Lung (tissue), 12 donors: ENCODE results near the gene TRPM3. TPM values are rescaled to one million over a fixed set of nuclear protein-coding genes. Genes with fewer than 3 reads are reported as not detected.
A peak's percentile ranks its signal among the peaks of the same experiment; 100 is the strongest.

Experiments used
- ATAC-seq: fragments of 200-7000 bp; cut with Tn5 transposase; one replicate; pipeline ENCODE4 v1.9.1; 2020; ENCODE audit warnings: moderate number of reproducible peaks; ENCODE audit not compliant: insufficient read depth, low FRiP score
- DNase-seq, 3 donors: peaks; one replicate each; pipeline ENCODE4 v3.0.0-alpha.2; 2013 to 2017
- H3K27ac ChIP-seq, 2 donors: one replicate each; pipeline ENCODE4 v1.5.1; 2013; ENCODE audit warnings: mild to moderate bottlenecking in 2 of 2, moderate library complexity in 2 of 2, control low read depth in 1 of 2, inconsistent platforms in 1 of 2, low read depth in 1 of 2, low read length in 1 of 2
- H3K27me3 ChIP-seq, 3 donors: one replicate each; pipeline ENCODE4 v1.5.1; 2013; ENCODE audit warnings: low read length in 2 of 3; ENCODE audit not compliant: control insufficient read depth in 3 of 3, insufficient read depth in 3 of 3
- H3K36me3 ChIP-seq, 4 donors: one replicate each; pipeline ENCODE4 v1.5.1; 2013; ENCODE audit warnings: low read length in 4 of 4, mild to moderate bottlenecking in 1 of 4, moderate library complexity in 1 of 4; ENCODE audit not compliant: control insufficient read depth in 4 of 4, insufficient read depth in 4 of 4
- H3K4me1 ChIP-seq, 5 donors: one replicate each; pipeline ENCODE4 v1.5.1; 2013; ENCODE audit warnings: low read length in 5 of 5, mild to moderate bottlenecking in 2 of 5, moderate library complexity in 1 of 5; ENCODE audit not compliant: control insufficient read depth in 5 of 5, insufficient read depth in 5 of 5
- H3K4me3 ChIP-seq: one replicate; pipeline ENCODE4 v1.5.1; 2013; ENCODE audit warnings: mild to moderate bottlenecking, control low read depth, moderate library complexity
- H3K9ac ChIP-seq, 2 donors: one replicate each; pipeline ENCODE4 v1.5.1; 2013; ENCODE audit warnings: low read length in 2 of 2, control low read depth in 1 of 2; ENCODE audit not compliant: insufficient read depth in 1 of 2
- H3K9me3 ChIP-seq, 4 donors: one replicate each; pipeline ENCODE4 v1.5.1; 2013; ENCODE audit warnings: low read length in 3 of 4, mild to moderate bottlenecking in 1 of 4, moderate library complexity in 1 of 4; ENCODE audit not compliant: control insufficient read depth in 4 of 4, insufficient read depth in 3 of 4
- WGBS, 2 donors: extraction: QIAGEN DNeasy Blood & Tissue Kit; methylation state at CpG; one replicate each; pipeline ENCODE4 v1.1.7; 2013; 5-methylcytosine and 5-hydroxymethylcytosine counted together
- polyA plus RNA-seq, 2 donors: library from polyadenylated mRNA; stranded (reverse); fragments of 200-250 nt; gene quantifications; one replicate each; pipeline ENCODE4 v1.2.1, GENCODE V29; 2013
- total RNA-seq, 2 donors: library from RNA; depleted of rRNA in 1 of 2; stranded (reverse); fragments of >200 nt in 1 of 2; gene quantifications; one replicate each; pipeline ENCODE4 v1.2.1, GENCODE V29; 2014 to 2021
- TF ChIP-seq, protein P1 (sequence below): IDR thresholded peaks from 2 replicates; pipeline ENCODE4 v1.5.1; 2012; ENCODE audit warnings: mild to moderate bottlenecking; ENCODE audit errors: control extremely low read depth, extremely low read depth
- donor health status: control.
- donor health status: control.
- donor health status: Bipolar disorder and iron deficiency.
- donor health status: healthy.
- donor health status: DM: yes; HTN: yes; CAD: no.

Gene TRPM3
- total and polyA plus RNA-seq, 4 donors: 0.02 to 1.4 (median 0.49) TPM; not detected in 1

DNA sequence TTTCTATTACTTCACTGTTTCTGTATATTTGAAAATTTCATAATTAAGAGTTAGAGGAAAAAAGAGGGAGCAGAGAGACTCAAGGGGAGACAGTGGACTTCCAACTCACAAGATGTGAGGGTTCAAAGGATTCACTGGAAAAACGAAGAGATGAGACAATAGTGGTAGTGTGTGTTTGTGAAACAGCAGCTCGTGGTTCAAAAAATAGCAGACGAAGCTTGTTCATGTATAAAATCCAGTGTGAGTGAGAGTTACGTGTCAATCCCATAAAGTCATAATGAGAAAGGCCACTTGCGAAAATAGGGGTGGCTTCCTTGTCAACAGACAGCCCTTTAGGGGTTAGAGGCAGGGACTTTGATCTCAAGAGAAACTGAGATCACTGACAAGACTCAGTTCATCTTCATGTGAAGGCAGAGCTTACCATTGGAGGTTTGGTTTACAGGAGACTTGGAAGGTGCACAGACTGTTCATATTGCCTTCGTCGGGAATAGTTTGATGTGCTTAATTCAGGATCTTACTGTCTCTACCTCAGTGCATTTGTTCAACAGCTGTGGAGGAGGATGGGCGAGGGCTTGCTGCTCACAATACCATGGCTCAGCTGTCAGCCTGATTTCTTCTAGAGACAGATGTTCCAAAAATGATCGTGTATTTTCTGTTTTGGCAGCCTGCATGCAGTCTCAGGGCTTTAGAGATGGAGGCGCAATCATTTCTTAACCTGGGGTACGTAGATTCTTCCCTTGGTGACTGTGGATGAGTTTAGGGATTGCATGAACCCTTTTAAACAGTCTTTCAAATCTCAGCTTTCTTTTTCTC lies 601.3 kb downstream of the TRPM3 start:
- Histone ChIP-seq H3K9ac (no peak overlapping the region), H3K27ac (no peak overlapping the region), H3K4me3 (peak overlapping the region; percentile 8), H3K36me3 (no peaks in the 10 kb centered on the region), H3K4me1 (peaks cover 0 to 2% (median 0%) of the 10 kb centered on the region in 5 donors), H3K9me3 (peaks cover 0 to 3% (median 0%) of the 10 kb centered on the region in 4 donors), H3K27me3 (no peaks in the 10 kb centered on the region)
- no peak for ATAC-seq
- 80 to 87% methylated on average over 11 of the region's 11 CpGs for WGBS, 2 donors
- TF ChIP-seq, protein P1, sequence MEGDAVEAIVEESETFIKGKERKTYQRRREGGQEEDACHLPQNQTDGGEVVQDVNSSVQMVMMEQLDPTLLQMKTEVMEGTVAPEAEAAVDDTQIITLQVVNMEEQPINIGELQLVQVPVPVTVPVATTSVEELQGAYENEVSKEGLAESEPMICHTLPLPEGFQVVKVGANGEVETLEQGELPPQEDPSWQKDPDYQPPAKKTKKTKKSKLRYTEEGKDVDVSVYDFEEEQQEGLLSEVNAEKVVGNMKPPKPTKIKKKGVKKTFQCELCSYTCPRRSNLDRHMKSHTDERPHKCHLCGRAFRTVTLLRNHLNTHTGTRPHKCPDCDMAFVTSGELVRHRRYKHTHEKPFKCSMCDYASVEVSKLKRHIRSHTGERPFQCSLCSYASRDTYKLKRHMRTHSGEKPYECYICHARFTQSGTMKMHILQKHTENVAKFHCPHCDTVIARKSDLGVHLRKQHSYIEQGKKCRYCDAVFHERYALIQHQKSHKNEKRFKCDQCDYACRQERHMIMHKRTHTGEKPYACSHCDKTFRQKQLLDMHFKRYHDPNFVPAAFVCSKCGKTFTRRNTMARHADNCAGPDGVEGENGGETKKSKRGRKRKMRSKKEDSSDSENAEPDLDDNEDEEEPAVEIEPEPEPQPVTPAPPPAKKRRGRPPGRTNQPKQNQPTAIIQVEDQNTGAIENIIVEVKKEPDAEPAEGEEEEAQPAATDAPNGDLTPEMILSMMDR: no peak
- no peak for DNase-seq

DNA sequence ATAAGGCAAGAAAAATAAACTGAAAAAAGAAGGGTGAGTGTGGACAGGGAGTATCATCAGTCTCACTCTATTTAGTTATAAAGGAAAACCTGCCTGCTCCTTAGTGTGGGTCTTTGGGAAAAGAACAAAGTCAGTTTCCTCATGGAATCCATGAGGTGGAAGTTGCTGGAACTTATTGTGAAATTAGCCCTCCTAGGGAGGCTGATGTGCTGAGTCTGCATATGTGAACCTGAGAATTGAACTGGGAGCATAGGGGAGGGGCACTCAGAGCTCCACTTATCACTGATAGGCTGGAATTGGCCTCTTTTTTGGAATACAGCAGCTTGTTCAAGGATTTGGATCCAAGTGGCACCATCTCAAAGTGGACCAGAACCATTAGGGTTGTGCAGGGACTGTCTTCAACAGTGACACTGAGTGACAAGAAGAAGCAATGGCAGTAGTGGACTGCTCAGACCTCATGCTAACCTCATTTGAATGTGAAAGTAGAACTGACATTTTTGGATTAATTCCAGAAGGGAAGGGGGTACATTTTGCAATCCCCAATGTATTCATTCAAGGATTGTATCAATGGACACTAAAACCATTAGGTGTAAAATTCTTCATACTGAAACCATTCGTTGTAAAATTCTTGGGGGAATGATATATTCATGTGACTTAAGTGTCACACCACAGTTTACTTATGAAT lies 603.4 kb downstream of the TRPM3 start:
- Histone ChIP-seq H3K9ac (no peak overlapping the region), H3K4me1 (peaks cover 0 to 2% (median 0%) of the 10 kb centered on the region in 5 donors), H3K27me3 (no peaks in the 10 kb centered on the region), H3K27ac (no peak overlapping the region), H3K36me3 (no peaks in the 10 kb centered on the region), H3K4me3 (no peak overlapping the region), H3K9me3 (no peaks in the 10 kb centered on the region)
- 74 to 78% methylated on average over 1 of the region's 1 CpG for WGBS, 2 donors
- TF ChIP-seq, protein P1: no peak
- ATAC-seq: no peak
- DNase-seq: no peak

DNA sequence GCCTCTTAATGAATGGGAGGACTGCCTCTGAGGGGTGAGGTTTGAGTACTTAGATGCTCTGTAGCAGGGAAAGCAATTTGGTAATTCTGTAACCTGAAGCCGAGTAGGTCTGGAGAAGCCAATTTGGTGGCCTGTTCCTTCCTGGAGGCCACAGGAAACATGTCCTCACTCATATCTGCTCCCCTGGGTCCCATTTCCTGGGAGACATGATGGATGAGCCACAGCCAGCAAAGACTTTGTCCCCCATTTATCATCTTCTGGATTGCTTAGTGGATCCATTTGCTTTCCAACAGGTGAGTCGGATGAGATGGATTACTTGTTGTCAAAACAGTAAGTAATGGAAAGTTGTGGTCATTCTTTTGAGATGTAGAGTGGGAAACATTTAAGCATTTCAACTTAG lies 607.1 kb downstream of the TRPM3 start:
- H3K27ac ChIP-seq: no peak overlapping the region
- peaks cover 0 to 2% (median 0%) of the 10 kb centered on the region in 5 donors for H3K4me1 ChIP-seq
- WGBS, 2 donors: 75 to 90% methylated on average over 2 of the region's 2 CpGs
- DNase-seq (no peak), ATAC-seq (no peak)
- no peaks in the 10 kb centered on the region for H3K36me3 ChIP-seq
- TF ChIP-seq, protein P1: no peak
- no peak overlapping the region for H3K9ac ChIP-seq
- H3K4me3 ChIP-seq: no peak overlapping the region
- H3K9me3 ChIP-seq: no peaks in the 10 kb centered on the region
- no peaks in the 10 kb centered on the region for H3K27me3 ChIP-seq
